GM18861 (cell line): Measurements from ENCODE around the gene CXCL1.

Source experiments
- ATAC-seq: cut with Tn5 transposase; IDR thresholded peaks from one replicate; pipeline ENCODE4 v1.9.1; 2021; ENCODE audit not compliant: unreplicated experiment

CXCL1 gene

GRCh38 chr4:73869130-73870055 lies at the start of gene CXCL1:
Gene CXCL1 (plus strand): TSS chr4:73869393. CDS start chr4:73869471, 78 bp downstream.
- no peak for ATAC-seq

DNA sequence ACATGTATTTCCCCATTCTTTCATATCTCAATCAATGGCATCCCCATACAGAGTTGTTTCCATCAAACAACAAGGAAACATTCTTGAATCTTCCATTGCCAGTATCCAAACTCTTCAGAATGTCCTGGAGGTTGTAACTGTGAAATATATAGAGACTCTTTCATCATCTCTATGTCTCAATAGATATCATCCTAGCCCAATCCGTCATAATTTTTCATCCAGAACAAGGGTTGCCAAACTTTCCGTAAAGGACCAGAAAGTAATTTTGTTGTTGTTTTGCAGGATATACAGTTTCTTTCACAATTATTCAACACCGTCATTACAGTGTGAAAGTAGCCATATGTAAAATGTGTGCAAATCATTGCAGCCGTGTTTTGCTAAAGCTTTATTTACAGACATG lies 47.9 kb upstream of the CXCL1 start:
- ATAC-seq, result no peak

- ATAC-seq, result no peak
Measured at GRCh38 chr4:73822389-73822788, 46.8 kb upstream of the CXCL1 start.

- no peak for ATAC-seq
Measured at GRCh38 chr4:73822812-73823504, 46.2 kb upstream of the CXCL1 start.

GRCh38 chr4:73823760-73824159 lies 45.4 kb upstream of the CXCL1 start:
- no peak for ATAC-seq

DNA sequence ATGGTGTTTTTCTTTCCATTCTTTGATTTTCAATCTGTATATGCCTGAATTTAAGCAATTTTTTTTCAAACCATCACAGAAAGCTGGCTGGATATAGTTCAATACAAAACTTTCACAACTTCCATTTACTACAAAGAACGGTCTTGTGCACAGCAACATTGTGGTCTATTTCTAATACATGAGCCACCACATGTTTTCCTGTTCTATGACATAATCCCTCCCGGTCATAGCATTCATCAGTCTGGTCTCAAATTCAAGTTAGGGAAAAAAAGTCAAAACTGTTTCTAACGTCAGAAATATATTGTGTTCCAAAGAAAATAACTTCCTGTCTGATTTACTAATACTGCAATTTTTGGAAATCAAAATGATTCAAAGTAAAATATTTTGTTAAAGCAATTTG lies 40.2 kb upstream of the CXCL1 start:
- no peak for ATAC-seq

GRCh38 chr4:73831569-73831968 lies 37.6 kb upstream of the CXCL1 start:
- ATAC-seq, result no peak

GRCh38 chr4:73832651-73833237 lies 36.4 kb upstream of the CXCL1 start:
- ATAC-seq, result no peak

DNA sequence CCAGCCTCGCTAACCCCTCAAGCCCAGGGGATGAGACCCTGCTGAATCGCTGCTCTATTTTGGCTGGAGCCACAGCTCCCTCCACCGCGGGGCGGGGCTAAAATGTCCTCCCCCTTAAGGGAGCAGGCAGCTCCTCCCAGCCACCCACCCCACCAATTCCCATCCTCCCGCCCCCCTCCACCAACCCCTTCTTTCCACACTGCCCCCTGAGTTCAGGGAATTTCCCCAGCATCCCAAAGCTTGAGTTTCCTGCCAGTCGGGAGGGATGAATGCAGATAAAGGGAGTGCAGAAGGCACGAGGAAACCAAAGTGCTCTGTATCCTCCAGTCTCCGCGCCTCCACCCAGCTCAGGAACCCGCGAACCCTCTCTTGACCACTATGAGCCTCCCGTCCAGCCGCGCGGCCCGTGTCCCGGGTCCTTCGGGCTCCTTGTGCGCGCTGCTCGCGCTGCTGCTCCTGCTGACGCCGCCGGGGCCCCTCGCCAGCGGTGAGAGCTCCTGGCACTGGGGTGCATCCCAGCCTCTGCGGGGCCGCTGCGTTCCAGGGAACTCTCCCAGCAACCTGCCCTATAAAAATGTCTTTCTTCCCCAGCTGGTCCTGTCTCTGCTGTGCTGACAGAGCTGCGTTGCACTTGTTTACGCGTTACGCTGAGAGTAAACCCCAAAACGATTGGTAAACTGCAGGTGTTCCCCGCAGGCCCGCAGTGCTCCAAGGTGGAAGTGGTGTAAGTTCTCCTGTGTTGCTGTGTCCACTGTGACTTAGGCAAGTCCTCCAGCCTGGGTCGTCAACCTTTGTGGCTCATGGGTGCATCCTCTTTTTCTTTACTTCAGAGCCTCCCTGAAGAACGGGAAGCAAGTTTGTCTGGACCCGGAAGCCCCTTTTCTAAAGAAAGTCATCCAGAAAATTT lies 32.6 kb upstream of the CXCL1 start, which contains the start of gene CXCL6:
Gene CXCL6 (plus strand): TSS at position 306 of the 907 bp plus-strand sequence. CDS start 73 bp downstream, at position 379.
- ATAC-seq, result no peak

DNA sequence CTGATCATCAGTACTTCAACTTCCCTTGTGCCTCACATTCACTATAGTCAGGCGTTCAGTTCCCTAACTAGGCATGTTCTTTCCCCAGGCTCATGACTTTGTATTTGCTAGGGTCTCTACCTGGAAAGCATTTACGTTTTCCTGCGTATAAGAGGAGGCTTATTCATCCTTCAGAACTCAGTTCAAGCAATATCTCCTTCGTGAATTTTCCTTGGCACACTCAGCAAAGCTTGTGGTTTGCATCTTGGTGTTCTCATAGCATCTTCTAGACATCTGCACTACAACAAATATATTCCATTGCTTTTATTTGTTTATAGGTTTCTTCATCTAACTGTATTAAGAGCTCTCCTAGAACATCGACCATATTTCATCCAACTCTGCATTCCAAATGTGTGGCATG lies 30.1 kb upstream of the CXCL1 start:
- ATAC-seq, result no peak

GRCh38 chr4:73839715-73840114 lies 29.5 kb upstream of the CXCL1 start:
- no peak for ATAC-seq

GRCh38 chr4:73841243-73841925 lies 27.8 kb upstream of the CXCL1 start:
- ATAC-seq, result no peak

DNA sequence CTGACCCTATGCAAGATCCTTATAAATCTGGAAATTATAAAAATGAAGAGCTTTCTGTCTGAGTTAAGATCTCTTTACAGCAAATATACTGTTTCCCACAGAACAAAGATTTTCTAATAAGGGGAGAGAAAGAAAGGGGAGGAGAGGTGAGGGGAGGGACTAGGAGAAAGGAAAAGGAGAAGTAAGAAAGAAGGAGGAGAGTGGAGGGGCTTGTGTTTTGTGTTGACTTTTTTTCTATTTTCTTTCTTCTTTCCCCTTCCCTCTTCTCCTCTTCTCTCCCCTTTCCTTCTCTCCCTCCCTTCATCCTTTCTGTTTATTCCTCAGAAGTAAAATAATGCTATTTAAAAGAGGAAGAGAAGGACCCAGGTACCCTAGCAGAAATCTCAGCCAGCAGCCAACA lies 26.5 kb upstream of the CXCL1 start:
- ATAC-seq, result no peak

GRCh38 chr4:73843369-73843768 lies 25.8 kb upstream of the CXCL1 start:
- ATAC-seq, result no peak

DNA sequence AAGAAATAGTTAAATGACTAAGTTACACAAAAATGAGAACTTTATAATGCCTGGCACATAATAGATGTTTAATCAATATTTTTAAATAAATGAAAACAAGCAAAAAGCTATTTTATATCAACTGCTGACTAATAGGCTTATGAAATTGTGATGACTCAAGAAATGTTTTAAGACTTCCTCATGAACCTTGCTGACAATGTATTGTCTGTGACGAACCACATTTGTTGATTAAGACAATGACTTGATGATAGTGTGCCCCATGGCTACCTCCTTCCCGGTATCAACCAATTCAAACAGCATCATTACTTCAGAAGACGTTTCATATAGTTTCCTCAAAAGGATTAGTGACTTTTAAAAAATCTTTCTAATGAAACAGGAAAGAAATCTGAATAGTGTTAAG lies 24.8 kb upstream of the CXCL1 start:
- no peak for ATAC-seq

- no peak for ATAC-seq
Measured at GRCh38 chr4:73844806-73845205, 24.4 kb upstream of the CXCL1 start.

GRCh38 chr4:73847526-73848182 lies 21.5 kb upstream of the CXCL1 start:
- no peak for ATAC-seq

GRCh38 chr4:73848183-73848777 lies 20.9 kb upstream of the CXCL1 start:
- no peak for ATAC-seq

DNA sequence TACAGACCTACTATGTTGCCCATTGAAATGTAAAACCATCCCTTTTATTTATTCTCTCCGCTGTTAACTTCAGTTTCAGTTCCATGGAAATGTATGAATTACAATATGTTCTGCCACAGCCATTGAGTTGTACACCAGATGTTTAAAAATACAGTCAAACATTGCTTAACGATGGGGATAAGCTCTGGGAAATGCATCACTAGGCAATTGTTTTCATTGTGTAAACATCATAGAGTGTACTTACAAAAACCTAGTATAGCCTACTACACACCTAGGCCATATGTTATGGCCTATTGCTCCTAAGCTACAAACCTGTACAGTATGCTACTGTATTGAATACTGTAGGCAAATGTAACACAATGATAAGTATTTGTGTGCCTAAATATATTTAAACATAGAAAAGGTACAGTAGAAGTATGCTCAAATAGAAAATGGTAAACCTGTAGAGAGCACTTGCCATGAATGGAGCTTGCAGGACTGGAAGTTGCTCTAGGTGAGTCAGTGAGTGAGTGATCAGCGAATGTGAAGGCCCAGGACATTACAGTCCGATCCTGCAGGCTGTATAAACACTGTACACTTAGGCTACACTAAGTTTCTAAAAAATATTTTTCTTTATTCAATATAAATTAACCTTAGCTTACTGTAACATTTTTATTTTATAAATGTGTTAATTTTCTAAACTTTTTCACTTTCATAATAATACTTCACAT lies 18.8 kb upstream of the CXCL1 start:
- no peak for ATAC-seq
